ENCODE data around the gene VIPAS39.

Gene VIPAS39

GRCh38 chr14:77457522-77458248, at the start of gene VIPAS39, which contains the start of gene AHSA1:
VIPAS39 (minus strand) TSS chr14:77457601; CDS start chr14:77454102, 3,499 bp downstream.
AHSA1 (plus strand) TSS chr14:77458093; CDS start chr14:77458190, 97 bp downstream.
- peak; percentile 93 for DNase-seq (ENCODE audit: low spot score)

- no peak for DNase-seq (ENCODE audit: low spot score)
Observed at GRCh38 chr14:77505031-77505430, 47.6 kb upstream of the VIPAS39 start.

GRCh38 chr14:77503138-77503537, 45.7 kb upstream of the VIPAS39 start:
- no peak for DNase-seq (ENCODE audit: low spot score)

GRCh38 chr14:77502109-77502782, 44.8 kb upstream of the VIPAS39 start:
- no peak for DNase-seq (ENCODE audit: low spot score)

- DNase-seq (ENCODE audit: low spot score), result peak; percentile 49
Observed at GRCh38 chr14:77498984-77499527, 41.7 kb upstream of the VIPAS39 start.

GRCh38 chr14:77498120-77498979, 40.9 kb upstream of the VIPAS39 start, which contains the start of gene ISM2:
ISM2 (minus strand) TSS chr14:77498816; CDS start chr14:77498793, 23 bp downstream.
- DNase-seq (ENCODE audit: low spot score), result peak; percentile 84

- no peak for DNase-seq (ENCODE audit: low spot score)
Observed at GRCh38 chr14:77495334-77495733, 37.9 kb upstream of the VIPAS39 start.

GRCh38 chr14:77491056-77491455, 33.7 kb upstream of the VIPAS39 start:
- no peak for DNase-seq (ENCODE audit: low spot score)

- no peak for DNase-seq (ENCODE audit: low spot score)
Observed at GRCh38 chr14:77490347-77490986, 33.1 kb upstream of the VIPAS39 start.

- no peak for DNase-seq (ENCODE audit: low spot score)
Observed at GRCh38 chr14:77489041-77489440, 31.6 kb upstream of the VIPAS39 start.

GRCh38 chr14:77488558-77488957, 31.2 kb upstream of the VIPAS39 start:
- DNase-seq (ENCODE audit: low spot score), result no peak

- DNase-seq (ENCODE audit: low spot score), result peak; percentile 85
Observed at GRCh38 chr14:77485901-77486678, 28.7 kb upstream of the VIPAS39 start.

GRCh38 chr14:77485256-77485655, 27.9 kb upstream of the VIPAS39 start:
- DNase-seq (ENCODE audit: low spot score), result peak; percentile 23

GRCh38 chr14:77482422-77482821, 25.0 kb upstream of the VIPAS39 start:
- DNase-seq (ENCODE audit: low spot score), result no peak

GRCh38 chr14:77478796-77479195, 21.4 kb upstream of the VIPAS39 start:
- no peak for DNase-seq (ENCODE audit: low spot score)

GRCh38 chr14:77478029-77478428, 20.6 kb upstream of the VIPAS39 start:
- DNase-seq (ENCODE audit: low spot score), result no peak

- DNase-seq (ENCODE audit: low spot score), result no peak
Observed at GRCh38 chr14:77475432-77476115, 18.2 kb upstream of the VIPAS39 start.

- DNase-seq (ENCODE audit: low spot score), result no peak
Observed at GRCh38 chr14:77474479-77475177, 17.2 kb upstream of the VIPAS39 start.

GRCh38 chr14:77473921-77474320, 16.5 kb upstream of the VIPAS39 start:
- DNase-seq (ENCODE audit: low spot score), result no peak

Data from AG08396 (cell line).